GM21786 (cell line): Measurements from ENCODE around the gene RAP1GAP.
"Not testable (repeated sequence)": the region's sequence is repeated elsewhere in the genome, so short reads cannot be mapped to it uniquely, and the experiment has no call there.

Source experiments
- ATAC-seq: cut with Tn5 transposase; IDR thresholded peaks from one replicate; pipeline ENCODE4 v1.9.1; 2021; ENCODE audit not compliant: unreplicated experiment

RAP1GAP gene

GRCh38 chr1:21645550-21645949 lies 23.6 kb downstream of the RAP1GAP start:
- no peak for ATAC-seq

DNA sequence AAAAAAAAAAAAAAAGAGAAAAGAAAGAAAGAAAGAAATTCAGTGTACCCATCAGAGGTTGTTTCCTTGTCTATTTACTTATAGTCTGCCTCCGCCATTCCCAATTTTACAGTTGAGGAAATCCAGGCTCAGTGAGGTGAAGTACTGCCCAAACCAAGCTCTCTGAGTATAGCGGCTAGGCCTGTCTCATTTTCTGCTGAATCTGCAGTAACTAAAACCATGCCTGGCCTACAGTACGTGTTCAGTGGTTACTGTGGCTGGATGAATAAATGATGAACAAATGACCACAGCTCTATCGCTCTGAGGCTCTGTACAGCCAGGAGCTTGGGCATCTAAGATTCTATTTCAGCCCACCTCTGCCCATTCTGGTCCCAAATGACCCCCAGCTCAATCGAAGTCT lies 24.3 kb downstream of the RAP1GAP start:
- no peak for ATAC-seq

GRCh38 chr1:21644348-21644747 lies 24.8 kb downstream of the RAP1GAP start:
- no peak for ATAC-seq

GRCh38 chr1:21643624-21644023 lies 25.5 kb downstream of the RAP1GAP start:
- ATAC-seq, result no peak

GRCh38 chr1:21641967-21642739 lies 27.0 kb downstream of the RAP1GAP start:
- ATAC-seq, result no peak

- no peak for ATAC-seq
Observed at GRCh38 chr1:21641537-21641936, 27.6 kb downstream of the RAP1GAP start.

DNA sequence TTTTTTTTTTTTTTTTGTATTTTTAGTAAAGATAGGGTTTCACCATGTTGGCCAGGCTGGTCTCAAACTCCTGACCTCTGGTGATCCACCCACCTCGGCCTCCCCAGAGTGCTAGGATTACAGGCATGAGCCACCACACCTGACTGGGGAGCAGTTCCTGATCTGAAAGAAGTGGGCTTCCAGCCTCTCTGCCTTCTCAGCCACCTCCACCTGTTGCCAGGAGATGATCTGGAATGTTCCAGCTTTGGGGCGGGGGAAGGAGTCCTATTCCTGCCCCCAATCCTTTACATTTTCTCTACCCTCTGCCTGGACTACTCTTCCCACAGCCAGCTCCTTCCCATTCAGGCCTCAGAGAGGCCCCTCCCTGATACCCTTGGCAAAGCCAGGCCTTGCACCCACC lies 28.1 kb downstream of the RAP1GAP start:
- no peak for ATAC-seq

- no peak for ATAC-seq
Observed at GRCh38 chr1:21640653-21641052, 28.5 kb downstream of the RAP1GAP start.

DNA sequence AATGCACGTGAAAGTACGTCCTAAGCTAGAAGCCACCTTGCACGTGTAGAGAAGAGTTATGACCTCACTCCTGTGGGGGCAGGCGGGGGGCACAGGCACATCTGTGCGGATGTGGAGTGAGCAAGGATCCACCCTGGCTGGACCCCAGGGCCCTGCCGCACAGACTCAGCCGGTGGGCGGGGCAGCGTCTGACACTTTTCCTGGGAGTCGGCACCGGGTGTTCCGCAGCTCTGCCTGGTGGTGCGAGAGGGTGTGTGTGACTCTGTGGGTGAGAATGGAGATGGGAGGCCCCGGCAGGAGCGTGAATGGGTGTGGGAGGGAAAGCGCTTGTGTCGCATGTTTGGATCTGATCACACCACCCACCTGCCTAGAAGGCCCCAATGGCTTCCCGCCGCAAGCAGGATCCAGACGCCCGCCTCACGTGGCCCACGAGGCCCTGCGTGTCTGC lies 29.5 kb downstream of the RAP1GAP start:
- no peak for ATAC-seq

- no peak for ATAC-seq
Observed at GRCh38 chr1:21638531-21639341, 30.4 kb downstream of the RAP1GAP start.

GRCh38 chr1:21637514-21637913 lies 31.6 kb downstream of the RAP1GAP start:
- ATAC-seq, result no peak

DNA sequence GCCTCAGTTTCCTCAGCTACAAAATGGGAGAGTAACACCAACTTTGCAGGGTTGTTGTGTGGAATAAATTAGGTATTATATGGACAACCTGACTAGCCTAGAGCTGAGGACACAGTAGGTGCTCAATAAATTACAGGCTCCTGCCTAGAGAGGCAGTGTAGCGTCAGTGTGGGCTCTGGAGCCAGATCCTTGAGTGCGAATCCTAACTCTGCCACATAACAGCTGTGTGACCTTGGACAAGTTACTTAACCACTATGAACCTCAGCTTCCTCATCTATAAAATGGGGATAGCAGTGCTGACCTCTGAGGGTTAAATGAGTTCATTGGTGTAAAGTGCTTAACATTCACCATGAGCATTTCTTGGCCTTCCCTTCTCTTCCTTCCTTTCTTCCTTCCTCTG lies 33.1 kb downstream of the RAP1GAP start:
- no peak for ATAC-seq

DNA sequence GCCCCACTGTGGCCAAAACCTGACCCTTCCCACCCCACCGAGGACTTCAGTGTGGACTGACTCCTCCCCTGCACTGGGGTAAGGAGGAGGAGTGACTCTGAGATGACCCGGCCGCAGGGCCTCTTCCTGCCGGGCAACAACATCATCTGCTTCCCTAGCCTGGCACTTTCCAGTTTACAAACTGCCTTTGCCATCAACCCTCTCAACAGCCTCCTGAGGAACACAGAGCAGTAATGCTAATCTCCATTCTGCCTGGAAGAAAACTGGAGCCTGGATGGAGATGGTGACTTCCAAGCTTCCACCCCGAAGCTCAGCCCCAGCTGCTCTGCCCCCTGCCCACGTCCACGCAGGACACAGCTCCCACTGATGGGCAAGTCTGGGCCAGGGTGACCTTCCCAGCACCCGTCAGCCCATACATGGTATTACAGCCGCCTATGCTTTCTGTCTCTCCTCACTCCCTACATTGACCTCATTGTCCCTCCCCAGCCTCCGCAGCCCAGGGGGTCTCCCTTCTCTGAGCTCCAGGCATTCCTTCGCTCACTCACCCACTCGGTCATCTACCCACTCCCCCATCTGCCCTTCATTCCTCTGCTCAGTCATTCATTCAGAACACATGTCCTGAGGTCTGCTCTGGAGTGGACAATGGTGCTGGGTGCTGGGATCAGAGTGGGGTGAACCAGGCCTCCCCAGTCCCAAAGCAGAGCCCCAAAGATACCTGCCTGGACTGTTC lies 34.2 kb downstream of the RAP1GAP start:
- no peak for ATAC-seq

DNA sequence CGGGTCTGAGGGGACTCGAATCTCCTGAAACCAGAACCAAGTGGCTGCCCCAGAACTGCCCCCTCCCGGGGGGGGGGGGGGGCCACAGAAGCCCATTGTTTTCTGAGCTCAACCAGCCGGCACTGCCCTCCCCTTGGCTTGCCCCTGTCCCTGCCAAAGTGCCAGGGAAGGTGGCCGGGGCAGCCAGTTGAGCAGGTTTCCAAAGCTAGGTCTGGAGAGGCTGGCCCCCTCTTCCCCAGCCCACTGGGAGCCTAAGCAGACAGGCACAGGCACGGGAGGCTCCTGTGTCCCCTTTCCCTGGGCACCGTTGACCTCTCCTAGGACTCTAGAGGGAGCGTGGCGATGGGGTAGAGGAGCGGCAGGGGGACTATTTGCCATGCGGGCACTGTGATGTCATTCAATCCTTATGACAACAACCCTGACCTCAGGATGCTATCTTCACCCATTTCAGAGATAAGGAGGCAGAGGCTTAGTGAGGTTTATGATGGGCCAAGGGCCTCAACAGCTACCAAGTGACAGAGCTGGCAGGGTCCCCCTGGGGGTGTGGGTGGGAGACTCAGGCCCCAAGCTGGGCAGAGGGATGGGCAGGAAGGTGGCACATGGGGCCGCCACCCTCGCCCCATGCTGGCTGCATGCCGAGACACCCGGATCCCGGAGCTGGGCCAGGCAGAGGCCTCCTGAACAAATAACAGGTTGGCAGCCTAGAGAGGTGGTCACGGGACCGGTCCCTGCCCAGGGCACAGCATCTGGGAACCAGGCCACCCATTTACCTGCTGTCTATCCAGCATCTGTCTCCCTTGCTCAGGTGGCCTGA lies 35.0 kb downstream of the RAP1GAP start:
- ATAC-seq, result no peak

GRCh38 chr1:21633141-21633755 lies 35.9 kb downstream of the RAP1GAP start:
- ATAC-seq, result no peak

- ATAC-seq, result no peak
Observed at GRCh38 chr1:21631944-21632887, 36.9 kb downstream of the RAP1GAP start.

GRCh38 chr1:21631590-21631943 lies 37.6 kb downstream of the RAP1GAP start:
- ATAC-seq, result not testable (repeated sequence)

GRCh38 chr1:21630571-21631343 lies 38.4 kb downstream of the RAP1GAP start:
- ATAC-seq, result no peak

DNA sequence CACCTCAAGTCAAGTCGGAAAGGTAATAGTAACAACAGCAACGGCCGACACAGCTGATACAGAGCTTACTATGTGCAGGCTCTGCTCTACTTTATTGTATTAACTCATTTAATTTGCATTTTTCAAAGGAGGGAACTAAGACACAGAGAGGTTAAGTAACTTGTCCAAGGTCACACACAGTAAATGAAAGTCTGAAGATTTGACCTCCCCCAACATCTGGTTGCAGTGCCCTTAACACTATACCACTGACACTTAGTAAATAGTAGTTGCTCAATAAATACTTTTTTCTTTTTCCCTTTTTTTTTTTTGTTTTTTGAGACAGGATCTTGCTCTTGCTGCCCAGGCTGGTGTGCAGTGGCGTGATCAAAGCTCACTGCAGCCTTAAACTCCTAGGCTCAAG lies 39.2 kb downstream of the RAP1GAP start:
- ATAC-seq, result no peak
